Esophagus muscularis mucosa (tissue), 4 donors: ENCODE results near the gene PELI2.

Experiments used
- CTCF ChIP-seq, 3 experiments: fragments of 200-600 bp in 2 of 3; fragments of 450-650 bp in 1 of 3; sonication (generic) in 2 of 3; IDR thresholded peaks; one replicate each; pipeline ENCODE4 v1.5.1; 2017 to 2019; ENCODE audit warnings: antibody characterized with exemption in 3 of 3, mild to moderate bottlenecking in 2 of 3, moderate library complexity in 1 of 3
- EP300 ChIP-seq: sonication (generic); formaldehyde crosslinking; IDR thresholded peaks from one replicate; pipeline ENCODE4 v1.6.1; 2017; ENCODE audit warnings: antibody characterized with exemption
- POLR2A ChIP-seq: fragments of 450-650 bp; IDR thresholded peaks from one replicate; pipeline ENCODE4 v1.6.1; 2017; ENCODE audit warnings: antibody characterized with exemption, moderate library complexity, mild to moderate bottlenecking, low read depth
- POLR2AphosphoS5 ChIP-seq, 2 donors: sonication (generic); formaldehyde crosslinking; IDR thresholded peaks; one replicate each; pipeline ENCODE4 v1.6.1; 2017; ENCODE audit warnings: antibody characterized with exemption in 2 of 2

GRCh38 chr14:56318393-56319115 is 200.3 kb downstream of the PELI2 start:
- TF ChIP-seq POLR2A, result no peak
- no peak for TF ChIP-seq POLR2AphosphoS5 (IDR thresholded peaks at IDR 0.05)
- TF ChIP-seq CTCF (IDR thresholded peaks at IDR 0.05), result no peak
- no peak for TF ChIP-seq EP300
